Cardiac muscle cell (in vitro differentiated cells and primary cell): Measurements from ENCODE around the gene SEC61A1. TPM values are rescaled to one million over a fixed set of nuclear protein-coding genes. Genes with fewer than 3 reads are reported as not detected.
A peak's percentile ranks its signal among the peaks of the same experiment; 100 is the strongest.

ENCODE experiments used
- DNase-seq, 2 donors: peaks; one replicate each; pipeline versions ENCODE4 v3.0.0 to v3.0.0-alpha.2; 2010 to 2017; ENCODE audit warnings: low read depth in 1 of 2, low spot score in 1 of 2
- H3K27ac ChIP-seq: fragments of 200-600 bp; sonication (generic); 2 replicates; pipeline ENCODE4 v1.5.1; 2016
- H3K27me3 ChIP-seq: fragments of 200-600 bp; sonication (generic); 2 replicates; pipeline ENCODE4 v1.6.0; 2016; ENCODE audit warnings: control low read depth
- H3K36me3 ChIP-seq: fragments of 200-600 bp; sonication (generic); 2 replicates; pipeline ENCODE4 v1.5.1; 2016; ENCODE audit warnings: control low read depth
- H3K4me1 ChIP-seq: fragments of 200-600 bp; sonication (generic); 2 replicates; pipeline ENCODE4 v1.8.1; 2017; ENCODE audit warnings: low read depth, mild to moderate bottlenecking, mixed run types
- H3K4me3 ChIP-seq: fragments of 200-600 bp; sonication (generic); 2 replicates; pipeline ENCODE4 v1.5.1; 2016; ENCODE audit warnings: mild to moderate bottlenecking
- H3K9me3 ChIP-seq: fragments of 200-600 bp; sonication (generic); 2 replicates; pipeline ENCODE4 v1.5.1; 2017; ENCODE audit warnings: low read depth, mild to moderate bottlenecking, control low read depth
- CTCF ChIP-seq: IDR thresholded peaks from 2 replicates; pipeline ENCODE4 v1.5.1; 2012; ENCODE audit warnings: low read depth, mild to moderate bottlenecking, low read length
- polyA plus RNA-seq: library from polyadenylated mRNA; unstranded; fragments of >200 nt; fragmentation: Nextera tagmentation; extraction: Ambion mirVana; gene quantifications from 2 replicates; pipeline ENCODE4 v1.2.1, GENCODE V29; 2016
- total RNA-seq: library from RNA; depleted of rRNA; stranded (reverse); fragments of >200 nt; gene quantifications from 2 replicates; pipeline ENCODE4 v1.2.3, GENCODE V29; 2016

SEC61A1 gene
- total and polyA plus RNA-seq, 2 experiments from 2014 or later: 92.4 to 133 TPM

- no peaks in the 10 kb centered on the region for H3K27me3 ChIP-seq
- H3K4me1 ChIP-seq: peaks cover 3% of the 10 kb centered on the region
- H3K27ac ChIP-seq: no peak overlapping the region
- TF ChIP-seq CTCF: peak; percentile 47
- peak; percentile 38 to 65 for DNase-seq
- no peak overlapping the region for H3K4me3 ChIP-seq
- no peaks in the 10 kb centered on the region for H3K36me3 ChIP-seq
- H3K9me3 ChIP-seq: no peaks in the 10 kb centered on the region
Observed at GRCh38 chr3:128011140-128011539, 41.1 kb upstream of the SEC61A1 start.

DNA sequence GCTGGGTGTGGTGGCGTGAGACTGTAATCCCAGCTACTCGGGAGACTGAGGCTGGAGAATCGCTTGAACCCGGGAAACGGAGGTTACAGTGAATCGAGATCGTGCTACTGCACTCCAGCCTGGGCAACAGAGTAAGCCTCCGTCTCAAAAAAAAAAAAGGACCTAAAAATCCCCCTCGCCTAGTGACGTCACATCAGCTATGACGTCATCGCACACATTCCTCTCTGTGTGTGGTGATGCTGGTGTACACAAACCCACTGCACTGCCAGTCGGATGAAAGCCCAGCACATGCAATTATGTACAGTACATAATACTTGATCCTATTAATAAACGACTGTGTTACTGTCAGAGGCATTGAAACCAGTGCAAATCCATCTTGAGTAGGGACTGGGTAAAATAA lies 40.2 kb upstream of the SEC61A1 start:
- no peak for TF ChIP-seq CTCF

DNA sequence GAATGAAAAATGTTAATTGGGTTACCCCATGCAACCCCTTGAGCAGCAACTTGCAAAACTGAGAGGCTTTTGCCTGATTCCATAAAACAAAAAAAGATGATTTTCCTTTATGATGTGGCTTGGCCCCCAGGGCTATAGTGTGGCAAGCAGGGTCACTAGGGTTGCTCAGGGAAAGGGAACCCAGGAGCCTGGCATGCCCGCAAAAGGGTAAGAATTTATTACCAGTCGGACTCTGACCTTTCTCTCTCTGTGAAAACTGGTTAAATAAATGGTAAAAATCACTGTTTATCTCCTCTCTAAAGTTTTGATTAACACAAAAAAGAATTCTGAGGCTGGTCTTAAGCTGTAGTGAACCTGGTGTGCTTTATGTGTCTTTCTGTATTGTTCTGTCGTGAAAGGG lies 37.7 kb upstream of the SEC61A1 start:
- no peak for DNase-seq
- TF ChIP-seq CTCF: no peak

More for the DNA sequence above, 40.2 kb upstream of the SEC61A1 start:
- Histone ChIP-seq H3K9me3 (no peaks in the 10 kb centered on the region), H3K27ac (no peak overlapping the region), H3K36me3 (no peaks in the 10 kb centered on the region), H3K4me1 (peaks cover 3% of the 10 kb centered on the region), H3K4me3 (no peak overlapping the region), H3K27me3 (no peaks in the 10 kb centered on the region)
- no peak for DNase-seq

DNA sequence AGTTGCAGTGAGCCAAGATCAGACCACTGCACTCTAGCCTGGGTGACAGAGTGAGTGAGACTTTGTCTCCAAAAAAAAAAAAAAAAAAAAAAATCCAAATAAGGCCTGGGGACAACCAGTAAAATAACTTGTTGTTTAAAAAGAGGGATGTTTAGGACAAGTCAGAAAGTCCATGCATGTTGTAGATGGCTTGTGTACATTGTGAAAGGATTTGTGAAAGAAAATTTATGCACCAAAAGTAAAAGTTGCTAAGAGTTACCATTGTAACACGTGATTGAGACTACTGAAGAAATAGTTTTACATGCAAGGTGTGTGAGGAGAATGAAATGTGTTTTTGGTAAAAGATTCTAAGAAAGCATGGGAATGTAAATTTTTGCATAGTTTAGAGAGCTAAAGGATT lies 35.7 kb upstream of the SEC61A1 start:
- Histone ChIP-seq H3K4me1 (peaks cover under 1% of the 10 kb centered on the region), H3K27me3 (no peaks in the 10 kb centered on the region), H3K36me3 (no peaks in the 10 kb centered on the region), H3K4me3 (no peak overlapping the region), H3K9me3 (no peaks in the 10 kb centered on the region), H3K27ac (no peak overlapping the region)
- DNase-seq: no peak
- TF ChIP-seq CTCF: no peak

More for the DNA sequence above, 37.7 kb upstream of the SEC61A1 start:
- H3K27ac ChIP-seq: no peak overlapping the region
- no peaks in the 10 kb centered on the region for H3K27me3 ChIP-seq
- peaks cover 3% of the 10 kb centered on the region for H3K4me1 ChIP-seq
- no peak overlapping the region for H3K4me3 ChIP-seq
- H3K9me3 ChIP-seq: no peaks in the 10 kb centered on the region
- no peaks in the 10 kb centered on the region for H3K36me3 ChIP-seq

GRCh38 chr3:128021768-128022372 lies 30.4 kb upstream of the SEC61A1 start:
- peaks cover 11% of the 10 kb centered on the region for H3K27me3 ChIP-seq
- H3K4me3 ChIP-seq: no peak overlapping the region
- no peaks in the 10 kb centered on the region for H3K4me1 ChIP-seq
- no peak for TF ChIP-seq CTCF
- no peak for DNase-seq
- no peaks in the 10 kb centered on the region for H3K9me3 ChIP-seq
- no peak overlapping the region for H3K27ac ChIP-seq
- no peaks in the 10 kb centered on the region for H3K36me3 ChIP-seq
